CD14-positive monocyte (primary cell): ENCODE data around the gene PRKN. TPM values are rescaled to one million over a fixed set of nuclear protein-coding genes. Genes with fewer than 3 reads are reported as not detected.
"Not testable (repeated sequence)": the region's sequence is repeated elsewhere in the genome, so short reads cannot be mapped to it uniquely, and the experiment has no call there.

Experiments
- DNase-seq, 3 donors: peaks; one replicate each; pipeline ENCODE4 v3.0.0-alpha.2; 2011 to 2022
- H2AFZ ChIP-seq: 2 replicates; pipeline ENCODE4 v1.6.0; 2012; ENCODE audit warnings: mild to moderate bottlenecking, low read depth, low read length, inconsistent platforms; ENCODE audit not compliant: insufficient read depth, poor library complexity, severe bottlenecking
- H3K27ac ChIP-seq, 2 donors: 1 replicate in 1 of 2; 2 replicates in 1 of 2; pipeline ENCODE4 v1.5.1; 2012 to 2013; ENCODE audit warnings: low read length in 2 of 2, control low read depth in 1 of 2, inconsistent platforms in 1 of 2, low read depth in 1 of 2, mild to moderate bottlenecking in 1 of 2
- H3K27me3 ChIP-seq, 2 donors: one replicate each; pipeline versions ENCODE4 v1.6.0 to v1.6.1; 2011 to 2013; ENCODE audit warnings: low read length in 2 of 2; ENCODE audit not compliant: control insufficient read depth in 2 of 2, insufficient read depth in 2 of 2
- H3K36me3 ChIP-seq, 2 donors: replicated peaks in 1 of 2; 1 replicate in 1 of 2; 2 replicates in 1 of 2; pipeline versions ENCODE4 v1.5.1 to v1.6.1; 2012 to 2013; ENCODE audit warnings: low read length in 2 of 2, control low read depth in 1 of 2, inconsistent platforms in 1 of 2, mild to moderate bottlenecking in 1 of 2; ENCODE audit not compliant: insufficient read depth in 2 of 2, control insufficient read depth in 1 of 2
- H3K4me1 ChIP-seq, 2 donors: 1 replicate in 1 of 2; 2 replicates in 1 of 2; pipeline versions ENCODE4 v1.5.1 to v1.6.1; 2012 to 2013; ENCODE audit warnings: low read length in 2 of 2, control low read depth in 1 of 2, inconsistent platforms in 1 of 2, mild to moderate bottlenecking in 1 of 2, moderate library complexity in 1 of 2; ENCODE audit not compliant: insufficient read depth in 2 of 2, control insufficient read depth in 1 of 2
- H3K4me2 ChIP-seq: replicated peaks from 2 replicates; pipeline ENCODE3; 2012; ENCODE audit warnings: low read length, moderate library complexity, mild to moderate bottlenecking; ENCODE audit not compliant: poor library complexity, severe bottlenecking; ENCODE audit errors: extremely low read depth
- H3K4me3 ChIP-seq, 3 experiments: fragments of 200-600 bp in 1 of 3; sonication (generic) in 1 of 3; replicated peaks in 1 of 3; 1 replicate in 2 of 3; 2 replicates in 1 of 3; pipeline ENCODE4 v1.5.1; 2011 to 2013; ENCODE audit warnings: low read length in 3 of 3, mild to moderate bottlenecking in 3 of 3, control low read depth in 2 of 3, low read depth in 2 of 3, inconsistent platforms in 1 of 3, moderate library complexity in 1 of 3
- H3K79me2 ChIP-seq: 2 replicates; pipeline ENCODE4 v1.6.0; 2012; ENCODE audit warnings: mild to moderate bottlenecking, control low read depth, inconsistent platforms, low read length, moderate library complexity; ENCODE audit not compliant: insufficient read depth
- H3K9ac ChIP-seq: 2 replicates; pipeline ENCODE4 v1.6.0; 2017; ENCODE audit warnings: low read length, mild to moderate bottlenecking; ENCODE audit not compliant: insufficient read depth, poor library complexity, severe bottlenecking
- H3K9me3 ChIP-seq, 2 donors: replicated peaks in 1 of 2; 1 replicate in 1 of 2; 2 replicates in 1 of 2; pipeline versions ENCODE4 v1.5.1 to v1.6.1; 2012 to 2013; ENCODE audit warnings: low read length in 2 of 2, control low read depth in 1 of 2; ENCODE audit not compliant: control insufficient read depth in 1 of 2, insufficient read depth in 1 of 2
- H4K20me1 ChIP-seq: 2 replicates; pipeline ENCODE4 v1.6.0; 2012; ENCODE audit warnings: mild to moderate bottlenecking, low read length, control low read depth, moderate library complexity; ENCODE audit not compliant: insufficient read depth
- H3K27ac Mint-ChIP-seq, 7 donors: one replicate each; pipeline ENCODE4 v1.8.0; 2020; ENCODE audit warnings: mild to moderate bottlenecking in 7 of 7, mixed read lengths in 7 of 7, moderate library complexity in 6 of 7, inconsistent platforms in 2 of 7
- H3K27me3 Mint-ChIP-seq, 3 donors: one replicate each; pipeline ENCODE4 v1.8.0; 2021 to 2022; ENCODE audit warnings: low read depth in 3 of 3, mild to moderate bottlenecking in 3 of 3, mixed read lengths in 3 of 3, moderate library complexity in 3 of 3, inconsistent platforms in 1 of 3
- H3K36me3 Mint-ChIP-seq, 2 donors: one replicate each; pipeline ENCODE4 v1.8.0; 2020; ENCODE audit warnings: mixed read lengths in 2 of 2, inconsistent platforms in 1 of 2, mild to moderate bottlenecking in 1 of 2
- H3K4me1 Mint-ChIP-seq: one replicate; pipeline ENCODE4 v1.8.0; 2020; ENCODE audit warnings: mild to moderate bottlenecking, mixed read lengths
- H3K4me3 Mint-ChIP-seq, 2 donors: one replicate each; pipeline ENCODE4 v1.8.0; 2020; ENCODE audit warnings: mild to moderate bottlenecking in 2 of 2, mixed read lengths in 2 of 2, moderate library complexity in 1 of 2
- H3K9me3 Mint-ChIP-seq, 7 donors: one replicate each; pipeline ENCODE4 v1.8.0; 2020 to 2022; ENCODE audit warnings: mixed read lengths in 7 of 7, mild to moderate bottlenecking in 6 of 7, moderate library complexity in 6 of 7, inconsistent platforms in 2 of 7
- CTCF ChIP-seq: fragments of 200-600 bp; IDR thresholded peaks from one replicate; pipeline ENCODE4 v1.8.0; 2022; ENCODE audit warnings: antibody characterized with exemption, mild to moderate bottlenecking
- WGBS: methylation state at CpG from one replicate; pipeline ENCODE4 v1.1.5; 2013; ENCODE audit warnings: missing lambda C conversion rate; ENCODE audit not compliant: insufficient coverage; 5-methylcytosine and 5-hydroxymethylcytosine counted together
- intact Hi-C, 2 donors: fragments of 100-400 bp; cut with micrococcal nuclease; formaldehyde crosslinking; loops; one replicate each; pipeline versions ENCODE4 v1.15.0 to v1.15.1; 2023
- polyA plus RNA-seq, 3 donors: library from polyadenylated mRNA; depleted of rRNA in 1 of 3; unstranded in 2 of 3; stranded (reverse) in 1 of 3; fragments of 300-500 nt in 2 of 3; fragments of >200 nt in 1 of 3; fragmentation: Illumina TruSeq in 2 of 3; gene quantifications; 1 replicate in 2 of 3; 2 replicates in 1 of 3; pipeline ENCODE4 v1.2.3, GENCODE V29; 2012 to 2021

Gene PRKN
- polyA plus RNA-seq, 3 donors = 0.19 to 0.21 TPM; not detected in 1

GRCh38 chr6:161826512-161826911 lies 901.1 kb downstream of the PRKN start:
- Histone ChIP-seq H3K4me1 (no peaks in the 10 kb centered on the region), H3K27ac (no peak overlapping the region), H3K4me3 (no peak overlapping the region), H4K20me1 (no peaks in the 10 kb centered on the region), H3K79me2 (no peaks in the 10 kb centered on the region), H3K27me3 (no peaks in the 10 kb centered on the region), H3K9ac (no peak overlapping the region), H3K9me3 (no peaks in the 10 kb centered on the region), H3K4me2 (no peak overlapping the region), H2AFZ (no peak overlapping the region), H3K36me3 (no peaks in the 10 kb centered on the region)
- DNase-seq = no peak
- WGBS = no CpG with 5 or more reads among the region's 6 CpGs
- Mint-ChIP-seq H3K27ac (no peak overlapping the region), H3K4me3 (no peak overlapping the region), H3K36me3 (no peaks in the 10 kb centered on the region), H3K4me1 (no peaks in the 10 kb centered on the region), H3K27me3 (peaks cover 1 to 5% (median 4%) of the 10 kb centered on the region in 3 donors), H3K9me3 (peaks cover 0 to 1% (median 0%) of the 10 kb centered on the region in 7 donors)
- no peak for TF ChIP-seq CTCF
- intact Hi-C loops = no loop called here

DNA sequence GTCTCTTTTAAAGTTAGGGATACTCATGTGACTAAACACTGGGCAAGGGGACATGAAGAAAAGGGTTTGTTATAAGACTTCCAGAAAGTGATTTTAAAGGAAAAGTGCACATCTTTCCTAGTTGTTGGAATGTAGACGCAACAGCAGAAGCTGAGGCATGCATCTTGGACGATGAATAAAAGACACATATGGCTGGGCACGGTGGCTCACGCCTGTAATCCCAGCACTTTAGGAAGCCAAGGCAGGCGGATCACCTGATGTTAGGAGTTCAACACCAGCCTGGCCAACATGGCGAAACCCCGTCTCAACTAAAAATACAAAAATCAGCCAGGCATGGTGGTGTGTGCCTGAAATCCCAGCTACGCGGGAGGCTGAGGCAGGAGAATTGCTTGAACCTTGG lies 905.4 kb downstream of the PRKN start:
- WGBS = 94% methylated on average over 9 of the region's 9 CpGs
- H3K4me1 Mint-ChIP-seq, H3K27ac ChIP-seq, DNase-seq, H3K9me3 Mint-ChIP-seq, H3K27me3 ChIP-seq, H3K36me3 Mint-ChIP-seq, H3K27me3 Mint-ChIP-seq, H3K27ac Mint-ChIP-seq, intact Hi-C loops, H3K36me3 ChIP-seq, H3K4me3 Mint-ChIP-seq, H3K79me2 ChIP-seq, H3K4me2 ChIP-seq, H3K9ac ChIP-seq, H3K4me3 ChIP-seq, H3K4me1 ChIP-seq, H2AFZ ChIP-seq, H4K20me1 ChIP-seq, H3K9me3 ChIP-seq: not testable (repeated sequence)
